NCI-H128 (cell line): ENCODE data around the gene C10orf95.
"Not testable (repeated sequence)": the region's sequence is repeated elsewhere in the genome, so short reads cannot be mapped to it uniquely, and the experiment has no call there.

Experiments
- DNase-seq: peaks from one replicate; lab custom pipeline; 2025; ENCODE audit not compliant: unreplicated experiment; lab: John Stamatoyannopoulos, UW

C10orf95 gene, protein sequence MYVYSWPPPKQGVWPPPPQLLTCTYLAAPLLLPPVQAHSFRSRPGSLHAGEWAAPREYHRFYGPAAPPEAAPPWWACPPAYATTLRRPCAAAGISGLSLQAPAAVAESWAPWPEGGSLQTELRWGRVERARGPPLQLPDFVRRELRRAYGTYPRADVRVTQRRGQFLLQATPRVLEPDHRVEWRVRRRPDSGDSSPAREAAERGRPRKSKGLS

GRCh38 chr10:102451105-102451969, at the start of gene C10orf95:
Gene C10orf95, minus strand, starts transcription at chr10:102451543. Its CDS starts 450 bp downstream, at chr10:102451093.
- DNase-seq: no peak

DNA sequence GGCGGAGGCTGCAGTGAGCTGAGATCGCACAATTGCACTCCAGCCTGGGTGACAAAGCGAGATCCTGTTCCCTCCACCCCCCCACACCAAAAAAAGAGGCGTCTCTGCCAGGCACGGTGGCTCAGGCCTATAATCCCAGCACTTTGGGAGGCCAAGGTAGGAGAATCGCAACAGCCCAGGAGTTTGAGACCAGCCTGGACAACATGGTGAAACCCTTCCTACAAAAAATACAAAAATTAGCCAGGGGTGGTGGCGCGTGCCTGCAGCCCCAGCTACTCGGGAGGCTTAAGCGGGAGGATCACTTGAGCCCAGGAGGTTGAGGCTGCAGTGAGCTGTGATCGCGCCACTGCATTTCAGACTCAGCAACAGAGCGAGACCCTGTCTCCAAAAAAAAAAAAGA, 49.3 kb upstream of the C10orf95 start:
- not testable (repeated sequence) for DNase-seq

- DNase-seq: no peak
Measured at GRCh38 chr10:102499356-102499755, 48.0 kb upstream of the C10orf95 start.

DNA sequence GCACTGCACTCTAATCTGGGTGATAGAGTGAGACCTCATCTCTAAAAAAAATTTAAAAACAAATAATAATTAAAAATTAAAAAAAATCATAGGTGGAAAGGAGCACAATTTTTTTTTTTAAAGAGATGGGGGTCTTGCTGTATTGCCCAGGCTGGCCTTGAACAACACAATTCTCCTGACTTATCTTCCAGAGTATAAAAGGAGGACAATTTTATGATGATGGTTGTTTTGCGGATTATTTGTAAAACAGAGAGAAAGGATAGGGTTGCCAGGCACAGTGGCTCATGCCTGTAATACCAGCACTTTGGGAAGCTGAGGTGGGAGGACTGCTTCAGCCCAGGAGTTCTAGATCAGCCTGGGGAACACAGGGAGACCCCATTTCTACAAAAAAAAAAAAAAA, 46.2 kb upstream of the C10orf95 start:
- DNase-seq: no peak

- DNase-seq: no peak
Measured at GRCh38 chr10:102493771-102494170, 42.4 kb upstream of the C10orf95 start.

- DNase-seq: no peak
Measured at GRCh38 chr10:102492983-102493382, 41.6 kb upstream of the C10orf95 start.

- no peak for DNase-seq
Measured at GRCh38 chr10:102492344-102492939, 41.1 kb upstream of the C10orf95 start.

DNA sequence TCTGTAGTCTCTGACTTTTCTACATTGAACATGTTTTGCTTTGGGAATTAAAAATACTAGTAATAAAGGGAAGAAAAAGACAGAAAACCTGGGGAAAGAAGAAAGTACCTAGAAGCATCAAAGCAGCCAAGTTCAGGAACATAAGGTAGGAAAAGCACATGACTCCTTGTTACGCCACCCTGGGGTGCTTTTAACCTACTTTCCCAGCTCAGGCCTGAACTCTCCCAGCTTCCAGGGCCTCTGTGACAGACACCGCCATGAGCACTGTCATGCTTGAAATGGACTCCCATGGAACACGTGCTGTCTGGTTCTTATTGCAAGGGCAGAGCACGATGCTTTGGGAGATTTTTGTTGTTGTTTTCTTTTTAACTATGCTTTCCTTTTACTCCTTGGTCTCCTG, 39.8 kb upstream of the C10orf95 start:
- DNase-seq: no peak

DNA sequence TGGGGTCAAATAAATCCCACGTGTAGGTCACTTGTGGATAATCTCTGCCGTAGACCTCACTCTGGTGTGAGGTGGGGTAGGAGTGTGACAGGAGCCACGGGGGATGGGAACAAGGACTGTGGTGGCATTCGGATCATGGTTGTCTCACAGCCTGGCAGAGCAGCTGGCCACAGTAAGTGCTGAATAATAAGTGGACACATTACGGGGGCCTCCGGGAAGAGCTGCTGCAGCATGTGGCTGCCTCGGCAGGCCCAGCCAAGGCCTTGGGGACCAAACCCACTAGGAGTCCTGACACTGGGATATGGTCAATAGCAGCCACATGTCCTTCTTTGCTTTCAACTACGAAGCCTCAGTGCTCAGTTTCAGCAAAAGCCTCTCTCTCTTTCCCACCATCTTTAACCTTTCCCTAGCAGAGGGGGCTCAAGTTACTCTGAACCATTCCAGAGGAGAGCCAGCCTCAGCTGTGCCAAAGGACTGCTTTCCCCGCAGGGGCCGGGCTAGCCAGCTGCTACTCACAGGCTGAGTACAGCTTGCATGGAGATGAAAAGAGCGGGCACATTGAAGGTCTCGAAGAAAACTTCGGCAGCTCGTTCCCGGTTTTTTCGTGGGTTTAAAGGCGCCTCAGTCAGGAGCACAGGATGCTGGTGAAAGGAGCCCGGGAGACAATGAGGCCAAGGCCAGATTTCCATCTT, 33.9 kb upstream of the C10orf95 start:
- DNase-seq: no peak

DNA sequence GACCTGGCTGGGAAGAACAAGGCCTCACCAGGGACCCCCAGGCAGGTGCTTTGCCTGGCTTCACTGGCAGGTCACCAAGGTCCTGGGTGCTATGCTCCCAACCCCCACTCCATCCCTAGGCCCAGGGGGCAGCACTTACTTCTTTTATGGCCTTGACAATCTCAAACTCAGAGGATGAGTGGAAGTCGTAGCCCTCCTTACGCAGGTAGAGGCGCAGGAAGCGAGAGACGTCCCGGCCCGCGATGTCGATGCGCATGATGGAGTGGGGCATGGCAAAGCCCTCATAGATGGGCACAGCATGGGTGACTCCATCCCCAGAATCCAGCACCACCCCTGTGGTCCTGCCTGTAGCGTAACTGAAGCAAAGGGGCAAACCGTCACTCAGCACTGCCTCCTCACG, 32.7 kb upstream of the C10orf95 start:
- no peak for DNase-seq

DNA sequence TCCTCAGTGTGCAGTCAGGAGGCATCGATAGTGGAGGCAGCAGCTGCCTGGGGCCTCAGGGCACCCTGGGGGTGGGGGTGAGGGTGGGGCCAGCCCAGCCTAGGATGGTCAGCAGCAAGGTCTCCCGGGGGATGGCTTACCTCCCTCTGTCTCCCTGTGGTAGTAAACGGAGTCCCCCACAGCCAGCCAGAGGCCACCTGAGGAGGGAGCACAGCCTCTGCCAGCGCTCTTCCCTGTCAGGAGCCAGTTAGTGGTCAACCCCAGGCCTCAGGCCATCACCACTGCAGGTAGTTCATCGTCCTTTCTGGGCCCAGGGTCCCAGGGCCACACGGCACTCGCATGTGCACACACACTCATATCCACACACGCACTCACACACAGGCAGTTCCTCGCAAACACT, 29.1 kb upstream of the C10orf95 start:
- no peak for DNase-seq

GRCh38 chr10:102479651-102480050, 28.3 kb upstream of the C10orf95 start:
- no peak for DNase-seq

DNA sequence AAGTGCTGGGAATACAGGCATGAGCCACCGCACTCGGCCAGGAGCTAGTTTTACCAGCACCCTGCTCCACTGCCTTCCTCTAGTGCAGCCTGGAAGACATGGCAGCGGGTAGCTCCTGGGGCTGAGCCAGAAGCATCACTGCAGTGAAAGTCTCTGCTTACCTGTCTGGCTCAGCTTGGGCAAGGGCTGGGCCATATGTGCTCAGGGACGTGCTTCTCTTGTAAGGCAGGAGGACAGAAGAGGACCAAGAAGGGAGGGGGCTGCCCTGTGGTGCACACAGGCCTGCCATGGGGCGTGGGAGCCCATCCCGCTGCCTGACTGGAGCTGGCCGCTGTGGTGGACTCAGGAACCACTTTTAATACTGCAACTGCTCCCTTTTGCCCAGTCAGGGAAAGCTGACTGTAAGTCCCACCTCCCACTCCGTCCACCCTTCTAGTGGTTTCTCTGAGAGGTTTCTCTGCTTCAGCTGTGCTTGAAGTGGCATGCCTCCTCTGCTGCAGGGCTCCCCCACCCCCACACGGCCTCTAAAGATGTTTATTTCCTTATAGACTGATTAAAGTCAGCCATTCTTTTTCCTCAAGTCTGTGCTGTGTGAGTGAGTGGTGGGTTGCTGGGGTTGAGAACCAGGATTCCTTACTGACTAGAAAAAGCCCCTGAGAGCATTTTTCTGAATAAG, 25.3 kb upstream of the C10orf95 start:
- no peak for DNase-seq

- DNase-seq: no peak
Measured at GRCh38 chr10:102475451-102476040, 24.2 kb upstream of the C10orf95 start.

DNA sequence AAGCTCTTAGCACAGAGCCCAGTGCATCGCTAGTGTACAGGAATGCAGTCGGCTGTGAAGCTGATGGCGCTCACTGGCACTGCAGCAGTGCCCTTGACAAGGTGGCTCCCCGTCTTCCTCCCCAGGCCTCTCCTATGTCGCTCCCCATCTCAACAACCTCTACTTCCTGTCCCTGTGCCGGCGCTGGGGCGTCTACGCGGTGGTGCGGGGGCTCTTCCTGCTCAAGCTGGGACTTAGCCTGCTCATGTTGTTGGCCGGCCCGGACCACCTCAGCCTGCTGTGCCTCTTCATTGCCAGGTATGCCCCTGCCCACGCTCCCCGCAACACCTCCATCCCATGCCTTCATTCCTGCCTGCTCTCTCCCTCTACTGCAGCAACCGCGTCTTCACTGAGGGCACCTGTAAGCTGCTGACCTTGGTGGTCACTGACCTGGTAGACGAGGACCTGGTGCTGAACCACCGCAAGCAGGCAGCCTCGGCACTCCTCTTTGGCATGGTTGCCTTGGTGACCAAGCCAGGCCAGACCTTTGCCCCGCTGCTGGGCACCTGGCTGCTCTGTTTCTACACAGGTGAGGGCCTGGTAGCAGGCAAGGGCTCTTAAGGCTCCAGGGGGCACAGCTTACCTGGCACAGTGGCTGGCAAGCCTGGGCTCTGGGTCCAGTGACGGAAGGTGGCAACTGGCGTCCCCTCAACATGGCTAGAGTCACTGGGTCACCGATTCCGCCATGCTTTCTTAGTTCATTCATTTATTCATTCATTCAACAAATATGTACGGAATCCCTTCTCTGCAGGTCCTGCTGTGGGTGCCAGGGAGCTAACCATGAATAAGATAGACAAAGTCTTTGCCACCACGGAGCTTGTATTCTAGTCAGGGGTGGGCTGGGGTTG, 22.3 kb upstream of the C10orf95 start:
- DNase-seq: no peak

- DNase-seq: no peak
Measured at GRCh38 chr10:102470579-102471546, 19.5 kb upstream of the C10orf95 start.

DNA sequence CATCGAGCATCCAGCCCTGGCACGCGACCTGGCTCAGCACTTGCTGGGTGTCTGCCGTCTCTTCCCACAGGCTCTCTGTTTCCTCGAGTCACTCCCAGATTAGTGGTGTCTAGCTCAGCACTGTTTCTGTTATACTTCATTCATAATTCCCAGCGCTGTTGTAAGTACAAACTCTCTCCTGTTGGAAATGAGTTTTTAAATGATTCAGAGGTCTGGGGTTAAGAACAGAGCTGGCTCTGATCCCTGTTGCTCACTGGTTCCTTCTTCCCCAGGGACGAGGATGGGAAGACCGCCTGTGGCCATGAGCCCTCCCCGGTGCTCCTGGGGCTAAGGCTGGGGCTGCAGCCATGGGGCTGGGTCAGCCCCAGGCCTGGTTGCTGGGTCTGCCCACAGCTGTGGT, 17.3 kb upstream of the C10orf95 start:
- no peak for DNase-seq

DNA sequence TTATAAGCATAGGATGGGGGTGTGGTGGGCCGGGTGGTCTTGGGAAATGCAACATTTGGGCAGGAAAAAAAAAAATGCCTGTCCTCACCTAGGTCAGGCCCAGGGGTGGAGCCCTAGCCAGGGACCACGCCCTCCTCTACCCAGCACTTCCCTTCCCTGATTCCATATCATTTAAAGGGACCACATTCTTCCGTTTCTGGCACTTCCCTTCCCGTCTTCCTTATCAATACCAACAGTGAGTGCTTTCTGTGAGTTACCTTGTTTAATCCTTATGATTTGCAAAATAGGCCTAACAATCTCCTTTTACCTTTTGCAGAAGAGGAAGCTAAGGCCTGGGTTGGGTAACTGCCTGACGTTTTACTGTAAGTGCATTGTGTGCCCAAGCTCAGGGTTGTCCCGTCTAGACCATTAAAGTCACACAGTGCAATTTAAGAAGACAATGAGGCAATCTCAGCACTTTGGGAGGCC, 16.7 kb upstream of the C10orf95 start:
- DNase-seq: no peak
